GM12875 (cell line): ENCODE data around the gene TACC3.

Experiments
- H3K4me3 ChIP-seq: one replicate; pipeline ENCODE4 v1.5.1; 2011; ENCODE audit warnings: low read depth, low read length, control low read depth
- CTCF ChIP-seq: IDR thresholded peaks from 2 replicates; pipeline ENCODE4 v1.5.1; 2011; ENCODE audit warnings: low read depth, mild to moderate bottlenecking, control low read depth, inconsistent platforms, low read length, moderate library complexity, borderline replicate concordance; ENCODE audit not compliant: insufficient read depth

The TACC3 gene

GRCh38 chr4:1705732-1706131, 15.6 kb upstream of the TACC3 start:
- H3K4me3 ChIP-seq: no peak overlapping the region
- no peak for TF ChIP-seq CTCF

- H3K4me3 ChIP-seq: no peak overlapping the region
- TF ChIP-seq CTCF: no peak
Measured at GRCh38 chr4:1706358-1706757, 15.0 kb upstream of the TACC3 start.

- TF ChIP-seq CTCF: no peak
- no peak overlapping the region for H3K4me3 ChIP-seq
Measured at GRCh38 chr4:1708581-1708980, 12.7 kb upstream of the TACC3 start.

DNA sequence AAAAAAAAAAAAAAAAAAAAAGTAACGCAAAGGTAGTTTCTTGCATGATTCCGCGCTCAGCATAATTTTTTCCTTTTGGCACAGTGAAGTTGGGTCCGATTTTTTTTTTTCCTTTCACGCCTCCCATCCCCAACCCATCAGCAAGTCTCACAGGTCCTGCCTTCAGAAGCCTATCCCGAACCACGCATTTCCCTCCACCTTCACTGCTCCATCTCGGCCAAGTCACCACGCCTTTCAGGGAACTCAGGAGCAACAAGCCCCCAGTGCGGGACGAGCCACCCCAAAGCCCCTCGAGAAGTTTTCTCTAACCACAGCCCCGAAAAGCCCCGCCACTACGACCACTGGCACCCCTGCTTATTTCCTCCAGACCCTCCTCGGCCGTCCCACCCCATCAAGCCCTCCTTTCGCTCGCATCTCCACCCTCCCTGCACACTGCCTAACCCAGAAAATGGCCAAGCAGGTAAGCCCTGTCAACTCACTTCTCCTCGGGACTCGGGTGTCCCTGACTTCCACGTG, 10.2 kb upstream of the TACC3 start:
- H3K4me3 ChIP-seq: peak overlapping the region; percentile 90
- TF ChIP-seq CTCF: no peak

GRCh38 chr4:1711571-1712215, 9.6 kb upstream of the TACC3 start:
- no peak for TF ChIP-seq CTCF
- peak overlapping the region; percentile 90 for H3K4me3 ChIP-seq

DNA sequence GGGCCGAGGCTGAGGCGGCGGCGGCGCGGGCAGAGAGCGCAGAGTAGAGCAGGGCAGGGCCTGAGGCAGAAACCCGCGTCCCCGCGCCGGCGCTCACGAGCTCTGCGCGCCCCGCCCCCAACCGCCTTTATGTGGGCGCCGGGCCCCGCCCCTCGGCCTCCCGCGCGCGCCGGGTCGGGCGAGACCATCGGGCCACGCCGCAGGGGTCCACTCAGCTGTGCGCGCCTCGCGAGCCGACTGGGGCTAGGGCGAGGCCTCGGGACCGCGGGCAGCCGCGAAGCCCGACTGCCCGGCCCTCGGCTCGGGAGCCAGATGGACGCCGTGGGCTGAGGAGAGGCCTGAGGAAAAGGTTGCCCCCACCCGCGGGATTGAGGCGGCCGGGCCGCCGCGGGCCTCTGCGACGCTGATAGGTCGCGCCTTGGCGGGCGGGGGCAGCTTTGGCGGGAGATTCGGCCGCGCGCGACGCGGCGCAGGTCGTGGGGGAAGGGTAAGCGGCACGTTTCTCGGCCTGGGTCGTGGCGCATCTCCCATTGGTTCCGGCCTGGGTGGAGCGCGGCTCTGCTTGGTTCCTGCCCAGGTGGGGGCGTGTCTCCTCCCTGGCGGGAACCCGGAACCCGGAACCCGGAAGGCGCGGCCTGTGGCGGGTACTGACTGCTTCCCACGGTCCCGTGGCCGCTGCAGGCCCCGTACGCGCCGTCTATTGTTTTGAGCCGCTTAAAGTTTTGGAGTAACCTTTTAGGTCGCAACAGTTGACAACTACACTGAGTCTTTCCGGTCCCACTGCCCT, 8.9 kb upstream of the TACC3 start, which contains the start of gene SLBP:
Gene SLBP (minus strand): TSS at position 104 of the 787 bp plus-strand sequence. CDS start 131 bp downstream, outside the sequence.
- H3K4me3 ChIP-seq: peak within 1 kb of the TSS; percentile 90
- TF ChIP-seq CTCF: no peak
